Measurements from ENCODE around the gene BLID.

GRCh38 chr11:122153746-122154145 is 37.7 kb upstream of the BLID start:
- no peak for TF ChIP-seq CTCF (IDR thresholded peaks at IDR 0.05; ENCODE audit: poor library complexity, severe bottlenecking)
- TF ChIP-seq EP300 (conservative IDR thresholded peaks at IDR 0.05; ENCODE audit: poor library complexity, severe bottlenecking) = no peak
- TF ChIP-seq TAF1 (IDR thresholded peaks at IDR 0.05; ENCODE audit: low read depth) = no peak

Data from neural cell (in vitro differentiated cells).